ENCODE data around the gene KCNS1. TPM values are rescaled to one million over a fixed set of nuclear protein-coding genes. Genes with fewer than 3 reads are reported as not detected.

The KCNS1 gene
- total RNA-seq, 1 donor from 2014 or later, result 8.1 TPM

GRCh38 chr20:45114465-45115385 is 13.8 kb upstream of the KCNS1 start, which contains the start of gene WFDC5:
Gene WFDC5, minus strand, starts transcription at chr20:45115174. Its CDS starts 91 bp downstream, at chr20:45115083.
- no peak for DNase-seq (ENCODE audit: low read depth)
- TF ChIP-seq, protein P1, sequence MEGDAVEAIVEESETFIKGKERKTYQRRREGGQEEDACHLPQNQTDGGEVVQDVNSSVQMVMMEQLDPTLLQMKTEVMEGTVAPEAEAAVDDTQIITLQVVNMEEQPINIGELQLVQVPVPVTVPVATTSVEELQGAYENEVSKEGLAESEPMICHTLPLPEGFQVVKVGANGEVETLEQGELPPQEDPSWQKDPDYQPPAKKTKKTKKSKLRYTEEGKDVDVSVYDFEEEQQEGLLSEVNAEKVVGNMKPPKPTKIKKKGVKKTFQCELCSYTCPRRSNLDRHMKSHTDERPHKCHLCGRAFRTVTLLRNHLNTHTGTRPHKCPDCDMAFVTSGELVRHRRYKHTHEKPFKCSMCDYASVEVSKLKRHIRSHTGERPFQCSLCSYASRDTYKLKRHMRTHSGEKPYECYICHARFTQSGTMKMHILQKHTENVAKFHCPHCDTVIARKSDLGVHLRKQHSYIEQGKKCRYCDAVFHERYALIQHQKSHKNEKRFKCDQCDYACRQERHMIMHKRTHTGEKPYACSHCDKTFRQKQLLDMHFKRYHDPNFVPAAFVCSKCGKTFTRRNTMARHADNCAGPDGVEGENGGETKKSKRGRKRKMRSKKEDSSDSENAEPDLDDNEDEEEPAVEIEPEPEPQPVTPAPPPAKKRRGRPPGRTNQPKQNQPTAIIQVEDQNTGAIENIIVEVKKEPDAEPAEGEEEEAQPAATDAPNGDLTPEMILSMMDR (conservative IDR thresholded peaks at IDR 0.05; ENCODE audit: low read depth, low read length), result no peak
- no peak within 1 kb of the TSS for H3K4me3 ChIP-seq (ENCODE audit: low read depth, low read length)

- H3K4me3 ChIP-seq (ENCODE audit: low read depth, low read length), result no peak overlapping the region
- TF ChIP-seq, protein P1 (conservative IDR thresholded peaks at IDR 0.05; ENCODE audit: low read depth, low read length), result no peak
- DNase-seq (ENCODE audit: low read depth), result no peak
Measured at GRCh38 chr20:45113865-45114264, 12.9 kb upstream of the KCNS1 start.

DNA sequence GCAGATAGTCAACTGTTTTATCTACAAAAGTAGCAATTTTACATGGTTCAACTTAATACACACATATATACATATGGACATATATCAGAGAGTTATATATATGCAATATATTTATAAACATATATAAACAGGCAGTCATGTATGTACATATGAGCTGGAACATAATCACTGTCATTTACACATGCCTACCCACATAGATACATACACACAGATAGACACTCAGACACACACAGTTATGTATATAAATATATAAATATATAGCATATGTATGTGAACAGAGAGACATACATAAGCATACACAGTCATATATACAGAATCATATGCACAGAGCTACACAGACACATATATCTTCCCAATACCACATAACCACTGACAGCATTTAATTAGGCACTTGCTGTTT is 11.8 kb upstream of the KCNS1 start:
- H3K4me3 ChIP-seq (ENCODE audit: low read depth, low read length), result no peak overlapping the region
- TF ChIP-seq, protein P1 (conservative IDR thresholded peaks at IDR 0.05; ENCODE audit: low read depth, low read length), result no peak
- DNase-seq (ENCODE audit: low read depth), result no peak

DNA sequence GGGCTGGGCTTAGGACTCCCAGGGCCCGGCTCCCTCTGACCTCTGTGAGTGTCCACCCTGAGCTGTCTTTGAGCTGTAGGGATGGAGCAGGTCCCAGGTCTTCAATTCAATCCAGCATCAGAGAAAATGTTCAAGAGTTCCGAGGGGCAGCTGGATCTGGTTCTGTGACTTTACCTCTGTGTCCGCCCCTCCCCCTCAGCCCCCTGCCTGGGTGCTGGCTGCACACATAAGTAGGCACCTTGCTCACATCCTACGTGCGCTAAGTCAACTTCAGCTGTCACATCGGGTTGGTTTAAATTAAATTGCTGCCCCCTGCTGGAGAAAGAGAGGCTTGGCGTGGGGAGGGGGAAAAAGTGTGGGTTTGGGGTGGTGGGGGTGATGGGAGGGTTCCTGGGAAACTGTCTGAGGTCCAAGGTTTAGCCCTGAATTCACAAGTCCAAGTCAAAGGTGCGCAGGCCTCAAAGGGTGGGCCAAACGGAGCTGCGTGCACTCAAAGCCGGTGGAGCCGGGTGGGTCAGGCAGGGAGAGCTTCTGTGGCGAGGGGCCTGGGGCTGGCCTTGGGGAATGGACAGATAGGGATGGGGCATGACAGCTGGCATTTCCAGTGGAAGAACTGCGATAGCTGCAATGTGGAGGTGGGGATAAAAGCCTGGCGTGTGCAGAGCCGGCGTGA is 11.0 kb upstream of the KCNS1 start:
- TF ChIP-seq, protein P1 (conservative IDR thresholded peaks at IDR 0.05; ENCODE audit: low read depth, low read length), result peak; percentile 66
- H3K4me3 ChIP-seq (ENCODE audit: low read depth, low read length), result no peak overlapping the region
- DNase-seq (ENCODE audit: low read depth), result no peak

DNA sequence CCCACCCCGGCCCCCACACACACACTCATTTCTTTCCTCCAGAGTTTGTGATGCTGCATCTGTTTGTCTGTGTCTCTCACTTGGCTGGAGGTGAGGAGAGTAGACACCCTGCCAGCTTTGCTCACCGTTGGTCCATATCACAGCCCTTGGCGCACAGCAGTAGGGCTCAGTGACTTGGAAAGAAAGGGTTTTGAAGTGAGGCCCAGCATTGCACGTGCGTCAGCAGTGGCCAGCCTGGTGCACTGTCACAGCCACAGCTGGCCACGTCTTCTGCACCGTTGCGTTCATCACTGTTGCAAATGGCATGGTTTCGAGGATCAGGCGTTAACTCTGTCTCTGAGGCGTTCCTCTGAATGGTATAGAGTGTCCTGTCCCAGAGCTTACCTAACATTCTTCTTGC is 10.4 kb upstream of the KCNS1 start:
- TF ChIP-seq, protein P1 (conservative IDR thresholded peaks at IDR 0.05; ENCODE audit: low read depth, low read length), result no peak

DNA sequence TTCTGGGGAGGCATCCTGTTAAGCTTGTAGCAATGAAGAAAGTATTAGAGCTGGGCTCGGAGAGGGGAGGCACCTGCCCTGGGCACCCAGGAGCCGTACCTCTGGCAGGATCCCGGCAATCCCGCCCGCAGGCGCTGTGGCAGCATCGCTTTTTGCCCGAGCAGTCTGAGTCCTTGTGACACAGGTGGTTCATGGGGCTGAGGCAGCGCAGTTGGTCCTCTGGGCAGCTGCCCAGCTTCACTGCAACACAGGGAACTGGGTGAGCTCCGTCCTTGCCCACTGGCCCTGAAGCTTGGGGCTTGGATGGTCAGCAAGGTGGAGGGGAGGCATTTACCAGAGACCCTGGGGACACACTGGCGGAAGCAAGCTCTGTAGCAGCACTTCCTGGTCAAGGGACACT is 9.4 kb upstream of the KCNS1 start:
- TF ChIP-seq, protein P1 (conservative IDR thresholded peaks at IDR 0.05; ENCODE audit: low read depth, low read length), result no peak
- no peak for DNase-seq (ENCODE audit: low read depth)
- H3K4me3 ChIP-seq (ENCODE audit: low read depth, low read length), result no peak overlapping the region

More for the DNA sequence above, 10.4 kb upstream of the KCNS1 start:
- no peak overlapping the region for H3K4me3 ChIP-seq (ENCODE audit: low read depth, low read length)
- DNase-seq (ENCODE audit: low read depth), result no peak
